Measurements from ENCODE around the gene AIG1. TPM values are rescaled to one million over a fixed set of nuclear protein-coding genes. Genes with fewer than 3 reads are reported as not detected.
"Not testable (repeated sequence)": the region's sequence is repeated elsewhere in the genome, so short reads cannot be mapped to it uniquely, and the experiment has no call there.

AIG1 gene
- polyA plus RNA-seq, 10 donors = 20.9 to 41.9 (median 34.2) TPM

DNA sequence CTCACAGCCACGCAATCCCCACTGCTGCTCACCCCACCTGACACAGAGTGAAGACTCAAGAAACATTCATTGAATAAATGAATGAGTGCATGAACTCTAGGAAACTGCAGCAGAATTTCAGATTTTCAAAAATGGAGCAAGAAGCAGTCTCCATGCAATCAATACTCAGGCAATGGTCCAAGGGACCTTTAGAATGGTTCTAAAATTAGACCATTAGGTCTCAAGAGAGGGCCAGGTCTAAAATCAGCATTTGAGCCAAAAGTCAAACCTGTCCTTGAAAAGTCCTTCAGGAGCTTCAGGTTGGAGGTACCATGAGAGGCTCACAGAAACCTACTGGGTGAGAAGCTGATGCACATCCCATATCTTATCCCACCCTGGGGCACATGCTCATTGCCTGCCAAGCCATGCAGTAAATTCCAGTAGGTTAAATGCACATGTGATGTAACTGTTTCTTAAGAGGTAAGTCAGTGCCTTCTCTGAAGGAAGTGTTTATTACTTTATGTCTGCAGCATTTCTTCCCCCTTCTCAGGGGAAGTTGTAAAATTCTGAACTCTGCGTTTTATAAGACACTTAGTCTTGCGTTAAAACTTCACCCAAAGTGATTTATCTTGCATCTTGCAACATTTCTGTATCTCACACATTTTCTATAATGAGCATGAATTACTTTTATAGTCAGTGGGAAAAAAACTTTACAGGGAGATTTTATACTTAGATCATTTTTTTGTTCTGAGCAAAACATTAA, 263.2 kb downstream of the AIG1 start:
- DNase-seq = peak in 1 of 3 donors; percentile 49

DNA sequence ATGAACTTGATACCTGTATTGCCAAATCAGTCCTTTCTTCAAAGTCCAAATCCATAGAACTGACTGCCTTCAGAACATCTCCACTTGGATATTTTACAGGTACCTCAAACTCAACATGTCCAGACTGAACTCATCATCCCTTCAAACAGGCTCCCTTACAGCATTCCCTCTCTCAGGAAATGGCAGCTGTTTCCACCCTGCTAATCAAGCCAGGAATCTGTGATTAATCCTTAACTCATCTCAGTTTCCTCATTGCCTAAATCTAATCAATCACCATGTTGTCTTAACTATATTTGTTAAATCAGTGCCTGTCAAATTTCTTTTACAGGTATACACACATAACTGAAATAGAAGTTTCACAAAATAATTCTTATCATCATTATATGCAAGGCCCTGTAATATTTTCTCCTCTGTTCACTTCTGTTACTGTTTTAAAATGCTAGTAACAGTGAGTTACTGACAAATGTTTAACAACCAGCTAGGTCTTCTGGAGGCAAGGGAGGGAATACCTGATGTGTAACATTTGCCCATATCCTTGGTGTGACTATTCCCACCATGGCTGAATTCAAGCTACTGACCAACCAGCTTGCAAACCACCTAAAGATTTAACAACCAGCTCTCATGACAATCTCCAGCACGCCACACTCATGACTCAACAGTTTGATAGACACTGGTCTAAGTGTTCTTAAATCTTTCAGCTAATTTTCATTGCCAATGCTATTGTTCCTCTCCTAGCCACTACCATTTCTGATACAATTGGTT, 264.9 kb downstream of the AIG1 start:
- no peak for DNase-seq

DNA sequence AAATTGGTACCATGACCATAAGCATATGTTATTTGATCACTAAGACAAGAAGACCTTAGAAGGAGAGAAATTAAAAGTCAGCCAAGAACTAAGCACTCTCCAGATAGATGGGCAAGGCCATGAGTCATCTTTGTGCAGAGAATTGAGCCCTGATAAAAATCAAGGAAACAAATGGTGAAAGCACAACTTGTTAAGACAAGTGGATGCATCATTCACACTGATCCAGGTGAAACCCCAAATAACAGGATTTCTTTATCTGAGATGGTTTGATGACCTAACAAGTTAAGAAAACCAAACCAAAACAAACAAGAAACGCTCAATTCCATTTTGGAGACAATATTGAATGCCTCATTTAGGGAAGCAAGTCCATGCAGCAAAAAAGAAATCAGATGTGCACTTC, 268.2 kb downstream of the AIG1 start:
- DNase-seq = no peak

DNA sequence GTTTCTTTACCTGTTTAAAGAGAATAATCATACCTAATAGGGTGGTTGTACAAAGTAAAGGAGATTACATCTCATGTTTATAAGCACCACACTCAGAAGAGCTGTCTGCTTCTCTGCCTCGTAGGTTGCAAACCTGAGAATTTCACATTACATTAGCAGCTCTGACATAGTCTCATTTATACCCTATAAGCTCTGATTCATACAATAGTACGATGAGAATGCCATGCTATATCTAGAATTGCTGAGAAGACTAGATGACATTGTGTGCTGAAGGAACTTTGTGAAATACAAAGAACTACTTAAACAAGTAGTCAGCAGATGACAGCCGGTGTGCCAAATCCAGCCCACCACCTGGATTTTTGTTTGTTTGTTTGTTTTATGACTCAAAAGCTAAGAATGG, 268.6 kb downstream of the AIG1 start:
- no peak for DNase-seq

DNA sequence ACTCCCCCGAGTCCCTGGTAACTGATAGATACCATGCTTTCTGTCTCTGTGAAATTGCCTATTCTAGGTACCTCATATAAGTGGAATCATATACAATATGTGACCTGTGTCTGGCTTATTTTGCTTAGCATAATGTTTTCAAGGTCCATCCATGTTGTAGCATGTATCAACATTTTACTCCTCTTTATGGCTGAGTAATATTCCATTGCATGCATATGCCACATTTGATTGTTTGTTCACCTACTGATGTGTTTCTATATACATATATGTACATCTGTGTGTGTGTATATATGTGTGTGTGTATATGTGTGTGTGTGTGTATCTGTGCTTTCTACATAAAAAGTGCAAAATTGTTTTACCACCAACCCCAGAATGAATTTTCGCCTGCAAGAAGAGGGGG, 270.7 kb downstream of the AIG1 start:
- DNase-seq = no peak

DNA sequence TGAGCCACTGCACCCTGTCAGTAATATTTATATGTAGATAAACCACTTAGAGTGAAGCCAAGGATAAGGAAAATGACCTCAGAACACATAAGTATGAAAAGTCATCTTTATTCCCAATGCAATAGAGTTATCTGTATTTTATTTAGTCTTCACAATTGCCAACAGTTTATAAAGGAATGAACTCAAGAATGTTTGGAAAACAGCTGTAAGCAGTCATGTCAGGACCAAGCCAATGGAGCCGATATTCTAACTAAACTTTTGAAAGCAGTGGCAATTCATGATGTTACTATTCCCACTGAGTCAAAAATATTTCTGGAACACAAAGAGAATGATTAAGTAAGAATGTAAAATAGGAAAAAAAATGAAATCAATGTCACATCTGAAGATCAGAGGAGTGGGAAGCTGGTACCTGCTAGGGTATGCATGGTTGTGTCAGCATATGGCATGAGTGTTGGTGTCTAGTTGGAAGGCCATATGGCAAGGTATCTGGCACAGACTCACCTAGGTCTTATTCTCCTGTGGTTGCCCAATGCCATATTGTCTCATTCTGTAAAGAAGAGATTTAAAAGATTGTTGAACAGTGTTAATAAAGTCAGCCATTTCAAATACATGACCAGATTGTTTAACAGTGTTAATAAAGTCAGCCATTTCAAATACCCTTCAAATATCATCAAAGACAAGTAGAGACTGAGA, 271.6 kb downstream of the AIG1 start:
- DNase-seq = peak; percentile 34 to 76 (median 50)

DNA sequence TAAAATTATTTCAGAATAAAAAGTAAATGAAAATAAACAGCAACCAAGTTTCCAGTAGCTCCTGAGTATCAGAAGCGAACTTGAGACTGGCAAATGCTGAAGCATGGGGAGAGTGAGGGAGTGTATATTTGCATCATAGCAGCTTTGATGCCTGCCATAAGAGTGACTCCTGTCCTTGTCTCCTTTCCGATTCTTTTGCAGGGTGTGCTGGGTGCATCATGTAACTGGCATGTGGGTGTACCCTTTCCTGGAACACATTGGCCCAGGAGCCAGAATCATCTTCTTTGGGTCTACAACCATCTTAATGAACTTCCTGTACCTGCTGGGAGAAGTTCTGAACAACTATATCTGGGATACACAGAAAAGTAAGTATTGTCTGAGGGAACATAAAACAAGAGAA, 272.4 kb downstream of the AIG1 start:
- DNase-seq = peak in 1 of 3 donors; percentile 30

DNA sequence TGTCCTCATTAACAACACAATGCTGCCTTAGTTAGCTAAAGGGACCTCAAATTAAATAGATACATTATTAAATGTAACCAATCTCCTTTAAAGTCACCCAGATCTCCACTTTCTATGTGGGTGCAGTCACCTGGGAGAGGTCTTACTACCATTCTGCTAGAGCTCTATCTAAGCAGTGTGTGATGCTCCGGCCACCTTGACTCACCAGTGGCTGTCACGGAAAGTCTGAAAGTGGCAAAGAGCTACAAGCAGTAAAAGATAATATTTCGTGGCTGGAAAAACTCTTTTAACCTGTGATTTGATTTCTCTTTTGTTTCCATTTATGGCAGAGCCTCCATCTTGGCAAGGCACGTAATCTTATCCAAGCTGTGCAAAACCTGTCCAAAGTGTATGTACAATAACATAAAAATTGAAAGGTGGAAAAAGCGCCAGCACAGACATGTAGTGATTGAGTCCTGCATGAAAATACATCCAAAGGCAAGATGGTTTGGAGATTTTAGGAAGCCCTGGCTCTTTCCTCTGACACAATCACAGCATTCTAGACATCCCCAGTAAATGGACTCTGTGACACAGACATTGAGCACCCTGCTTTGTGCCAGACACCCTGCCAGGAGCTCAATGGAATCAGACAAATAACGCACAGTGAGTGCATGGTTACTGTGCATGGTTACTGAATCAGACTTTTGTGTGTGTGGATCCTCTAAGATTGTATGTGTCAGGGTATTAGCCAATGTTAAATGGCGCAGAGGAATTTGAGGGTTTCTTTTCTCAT, 273.2 kb downstream of the AIG1 start:
- DNase-seq = no peak

DNA sequence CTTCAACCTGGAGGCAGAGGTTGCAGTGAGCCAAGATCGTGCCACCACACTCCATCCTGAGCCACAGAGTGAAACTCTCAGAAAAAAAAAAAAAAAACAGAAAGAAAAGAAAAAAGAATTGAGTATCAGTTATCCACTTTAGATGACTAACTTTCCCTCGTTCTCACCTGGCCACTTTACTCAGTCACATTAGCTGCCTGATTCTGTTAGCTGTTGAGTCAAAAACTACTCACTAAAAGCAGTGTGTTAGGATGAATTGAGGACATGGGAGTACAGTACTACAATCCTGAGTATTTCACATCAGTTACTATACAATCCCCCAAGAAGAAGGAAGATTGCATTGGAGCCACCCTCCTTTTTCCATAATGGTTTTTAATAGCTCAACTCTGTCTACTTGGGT, 275.2 kb downstream of the AIG1 start:
- DNase-seq = no peak

DNA sequence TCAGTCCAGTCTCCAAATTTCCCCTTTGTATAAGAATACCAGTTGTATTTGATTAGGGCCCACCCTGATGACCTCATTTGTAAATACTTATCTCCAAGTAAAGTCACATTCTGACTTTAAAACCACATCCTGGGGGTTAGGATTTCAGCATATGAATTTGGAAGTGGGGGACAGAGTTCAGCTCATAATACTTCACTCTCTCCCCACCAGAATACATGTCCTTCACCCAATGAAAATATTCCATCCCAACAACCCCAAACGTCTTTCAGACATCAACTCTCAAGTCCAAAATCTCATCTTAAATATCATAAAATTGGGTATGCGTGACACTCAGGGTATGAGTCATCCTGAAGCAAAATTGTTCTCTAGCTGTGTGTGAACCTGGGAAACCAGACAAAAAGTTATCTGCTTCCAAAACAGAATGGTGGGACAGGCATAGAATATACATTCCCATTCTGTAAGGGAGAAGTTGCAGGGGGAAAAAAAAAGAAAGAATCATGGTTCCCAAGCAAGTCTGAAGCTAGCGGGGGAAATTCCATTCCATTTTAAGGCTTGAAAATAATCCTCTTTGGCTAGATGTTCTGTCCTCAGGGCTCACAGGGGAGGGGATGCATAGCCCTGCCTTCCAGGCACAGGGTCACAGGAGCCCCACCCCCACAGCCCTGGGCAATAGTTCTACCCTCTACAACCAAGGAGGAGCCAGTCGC, 275.9 kb downstream of the AIG1 start:
- DNase-seq = no peak

DNA sequence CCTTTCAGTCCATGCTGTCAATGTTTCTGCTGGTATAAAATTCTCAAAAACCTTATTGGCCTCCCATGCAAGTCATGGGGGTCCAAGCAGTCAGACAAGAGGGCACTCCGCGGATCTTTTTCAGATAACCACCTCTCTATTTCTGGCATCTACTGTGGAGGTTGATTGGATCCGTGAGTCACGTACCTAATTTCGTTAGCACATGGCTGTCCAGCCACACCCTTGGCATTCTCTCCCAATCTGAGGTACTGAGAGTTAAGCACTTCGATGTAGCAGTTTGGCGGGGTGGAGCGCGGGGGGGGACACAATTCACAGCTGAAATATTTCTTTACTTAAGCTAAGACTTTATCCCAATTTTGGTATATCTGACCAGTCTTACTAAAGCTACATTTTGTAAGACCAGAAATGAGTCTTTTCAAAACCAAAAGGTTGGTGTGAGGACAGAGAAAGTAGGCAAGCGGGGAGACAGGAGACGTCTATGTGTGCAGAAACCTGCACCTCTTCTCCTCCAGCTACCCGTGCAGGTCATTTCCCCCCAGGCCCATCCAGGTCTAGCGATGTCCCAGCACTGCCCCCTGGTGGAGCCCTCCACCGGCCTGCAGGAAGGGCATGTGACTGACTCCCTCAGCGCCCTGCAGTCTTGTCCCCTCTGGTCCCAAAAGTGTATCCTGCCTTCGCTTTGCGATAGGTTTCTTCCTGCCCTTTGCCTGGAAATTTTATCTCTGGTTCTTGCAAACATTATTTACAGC, 276.7 kb downstream of the AIG1 start:
- DNase-seq = no peak

DNA sequence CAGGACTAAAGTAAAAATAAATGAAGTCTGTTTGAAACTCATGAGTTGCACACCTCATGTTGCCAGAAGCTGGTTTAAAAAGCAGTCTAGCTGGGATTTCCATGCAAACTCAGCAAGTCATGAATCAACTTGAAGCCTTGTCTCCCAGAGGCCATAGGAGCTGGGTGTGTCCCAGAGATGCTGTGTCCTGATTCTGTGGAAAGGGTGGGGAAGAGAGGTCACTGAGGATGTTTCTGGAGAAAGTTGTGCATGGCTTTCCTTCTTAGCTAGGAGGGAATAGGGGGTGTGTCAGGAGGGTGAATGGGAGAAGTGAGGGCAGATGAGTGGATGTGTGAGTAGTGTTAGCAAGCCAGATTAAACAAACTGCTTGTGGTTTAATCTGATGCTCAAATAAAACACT, 278.5 kb downstream of the AIG1 start:
- peak in 2 of 3 donors; percentile 27 to 63 for DNase-seq

DNA sequence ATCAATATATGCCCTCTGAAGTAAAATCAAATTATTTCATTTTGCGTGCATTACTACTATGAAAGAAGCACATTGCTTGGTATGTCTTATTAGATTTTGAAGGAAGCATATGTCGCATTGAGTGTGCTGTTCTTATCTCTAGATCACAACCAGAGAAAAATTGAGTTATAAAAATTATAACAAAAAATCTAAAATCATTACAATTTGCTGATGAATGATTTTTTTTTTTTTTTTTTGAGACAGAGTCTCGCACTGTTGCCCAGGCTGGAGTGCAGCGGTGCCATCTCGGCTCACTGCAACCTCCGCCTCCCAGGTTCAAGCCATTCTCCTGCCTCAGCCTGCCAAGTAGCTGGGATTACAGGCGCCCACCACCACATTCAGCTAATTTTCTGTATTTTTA, 284.8 kb downstream of the AIG1 start:
- DNase-seq = not testable (repeated sequence)

DNA sequence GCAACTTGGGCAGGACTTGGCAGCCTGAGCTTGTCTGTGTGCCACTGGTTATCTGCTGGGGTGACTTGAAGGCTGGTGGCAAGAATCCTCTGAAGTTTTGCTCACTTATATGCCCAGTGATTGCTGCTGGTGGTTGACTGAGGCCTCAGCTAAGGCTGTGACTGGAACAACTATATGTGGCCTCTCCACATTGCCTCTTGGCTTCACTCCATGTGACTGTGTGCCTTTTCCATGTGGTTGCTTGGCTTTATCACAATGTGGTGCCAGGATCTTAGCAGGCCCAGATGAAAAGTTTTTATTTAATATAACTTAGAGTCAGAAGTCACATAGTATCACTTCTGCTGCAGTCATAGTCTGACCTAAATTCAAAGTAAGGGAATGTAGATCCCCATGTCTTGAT, 285.3 kb downstream of the AIG1 start:
- no peak for DNase-seq

DNA sequence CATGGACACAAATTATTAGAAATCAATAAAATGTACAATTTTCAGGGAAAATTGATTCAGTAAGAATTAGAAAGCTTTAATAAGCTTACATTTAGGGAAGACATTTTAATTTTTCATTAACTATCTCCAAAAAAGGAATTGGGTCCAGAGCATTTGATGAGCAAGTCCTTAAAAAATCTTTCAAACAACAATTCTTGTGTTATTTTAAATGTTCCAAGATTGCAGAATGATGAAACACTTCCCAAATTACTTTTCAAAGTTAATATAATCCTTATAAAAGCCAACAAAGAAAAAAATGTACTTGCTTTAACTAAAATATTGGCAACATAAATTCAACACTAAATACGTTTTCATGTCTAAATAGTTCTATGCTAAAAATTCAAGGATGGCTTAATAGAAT, 287.8 kb downstream of the AIG1 start:
- no peak for DNase-seq

DNA sequence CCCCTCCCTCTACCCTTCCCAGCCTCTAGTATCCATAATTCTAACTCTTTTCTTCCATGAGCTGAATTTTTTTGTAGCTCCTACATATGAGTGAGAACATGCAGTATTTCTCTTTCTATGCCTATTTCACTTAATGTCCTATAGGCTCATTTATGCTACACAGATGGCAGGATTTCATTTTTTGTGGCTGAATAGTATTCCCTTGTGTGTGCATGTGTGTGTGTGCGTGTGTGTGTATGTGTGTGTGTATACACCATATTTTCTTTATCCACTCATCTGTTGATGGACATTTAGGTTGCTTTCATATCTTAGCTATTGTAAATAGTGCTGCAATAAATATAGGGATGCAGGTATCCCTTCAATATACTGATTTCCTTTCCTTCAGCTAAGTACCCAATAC, 288.8 kb downstream of the AIG1 start:
- DNase-seq = no peak

DNA sequence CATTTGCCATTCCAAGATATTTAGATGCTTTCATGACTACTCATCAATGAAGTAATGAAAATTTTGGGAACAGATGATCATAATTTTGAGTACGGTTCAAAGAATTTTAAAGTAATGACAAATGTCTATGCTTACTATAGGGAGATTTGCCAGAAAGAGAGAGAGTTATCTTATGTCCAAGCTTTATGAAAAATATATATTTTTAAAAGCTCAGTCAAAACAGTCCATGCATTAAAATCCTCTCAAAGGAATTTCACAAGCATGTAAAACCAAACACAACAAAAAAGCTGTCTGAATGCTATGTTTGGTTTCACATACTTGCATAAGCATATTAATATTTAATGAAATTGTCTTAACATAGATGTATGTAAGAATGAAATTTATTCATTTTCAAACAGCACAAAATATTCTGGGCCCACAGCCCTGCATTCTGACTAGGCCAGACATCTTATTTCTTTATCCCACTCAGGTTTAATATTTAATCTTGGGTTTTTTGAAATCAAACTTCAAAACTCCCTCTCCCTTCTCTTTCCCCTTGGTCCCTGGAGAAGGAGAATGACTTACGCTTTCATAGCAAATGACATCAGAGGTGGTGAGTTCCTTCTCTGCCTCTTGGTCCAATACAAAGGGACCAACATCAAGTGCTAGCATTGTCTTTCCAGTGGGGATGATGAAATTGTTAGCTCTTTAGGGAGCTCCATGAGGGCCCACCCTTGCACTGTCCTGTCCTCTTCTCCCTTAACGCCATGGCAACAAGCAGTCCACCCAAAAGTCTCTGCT, 295.6 kb downstream of the AIG1 start:
- DNase-seq = peak in 1 of 3 donors; percentile 42

DNA sequence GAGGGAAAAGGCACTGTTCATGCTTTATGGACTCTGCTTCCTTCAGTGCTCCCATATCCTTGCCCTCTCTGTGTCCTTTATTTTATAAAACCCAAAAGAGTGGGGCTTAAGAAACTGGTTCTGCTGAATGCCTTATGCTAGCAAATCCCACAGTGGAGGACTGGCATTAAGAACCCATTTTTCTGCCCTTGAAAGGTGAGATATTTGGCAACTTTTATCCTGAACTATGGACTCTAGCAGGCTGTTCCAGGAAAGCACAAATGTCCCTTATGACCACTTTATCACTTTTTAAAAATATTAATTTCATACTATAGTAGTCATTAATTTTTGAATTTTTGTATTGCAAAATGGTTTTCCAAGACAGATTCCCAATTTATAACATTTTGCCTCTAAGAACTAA, 296.5 kb downstream of the AIG1 start:
- peak in 1 of 3 donors; percentile 21 for DNase-seq

DNA sequence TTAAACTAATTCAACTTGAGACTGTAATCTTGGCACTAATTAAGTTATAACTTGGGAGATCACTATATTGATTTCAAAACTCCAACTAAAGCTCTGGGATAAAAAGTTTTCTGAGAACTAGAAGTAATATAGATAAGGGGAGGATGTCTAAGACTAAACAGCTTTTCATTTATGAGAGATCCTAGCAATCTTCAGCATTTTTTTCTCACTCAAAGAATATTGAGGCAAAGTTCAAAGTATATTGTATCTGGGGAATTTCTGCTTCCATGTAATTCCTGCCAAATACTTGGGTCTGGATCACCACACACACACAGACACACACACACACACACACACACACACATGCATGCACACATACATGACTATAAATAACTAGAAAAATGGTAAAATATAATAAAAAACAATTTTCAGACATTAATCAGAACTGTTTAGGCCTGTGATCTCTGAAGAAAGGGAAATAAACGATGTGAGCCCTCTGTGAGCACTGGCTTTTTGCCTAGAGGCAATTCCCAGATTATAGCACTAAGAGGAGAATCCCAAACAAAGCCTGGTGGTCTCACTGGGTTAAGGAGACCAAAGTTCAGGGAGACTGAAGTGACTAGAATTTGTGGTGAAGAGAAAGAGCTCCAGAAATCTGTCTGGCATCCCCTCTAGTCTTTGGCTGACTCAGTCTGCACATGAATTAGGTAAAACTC, 297.0 kb downstream of the AIG1 start:
- DNase-seq = peak in 2 of 3 donors; percentile 46 to 67

Measured in muscle of back (tissue), 11 donors.